ENCODE data around the gene FAF1. TPM values are rescaled to one million over a fixed set of nuclear protein-coding genes. Genes with fewer than 3 reads are reported as not detected.

Gene FAF1
- total and polyA plus RNA-seq, 2 of the 8 experiments (the other 6 are each of a cell fraction or from before 2014, with no cell fraction given), result 10.8 to 65.9 TPM

DNA sequence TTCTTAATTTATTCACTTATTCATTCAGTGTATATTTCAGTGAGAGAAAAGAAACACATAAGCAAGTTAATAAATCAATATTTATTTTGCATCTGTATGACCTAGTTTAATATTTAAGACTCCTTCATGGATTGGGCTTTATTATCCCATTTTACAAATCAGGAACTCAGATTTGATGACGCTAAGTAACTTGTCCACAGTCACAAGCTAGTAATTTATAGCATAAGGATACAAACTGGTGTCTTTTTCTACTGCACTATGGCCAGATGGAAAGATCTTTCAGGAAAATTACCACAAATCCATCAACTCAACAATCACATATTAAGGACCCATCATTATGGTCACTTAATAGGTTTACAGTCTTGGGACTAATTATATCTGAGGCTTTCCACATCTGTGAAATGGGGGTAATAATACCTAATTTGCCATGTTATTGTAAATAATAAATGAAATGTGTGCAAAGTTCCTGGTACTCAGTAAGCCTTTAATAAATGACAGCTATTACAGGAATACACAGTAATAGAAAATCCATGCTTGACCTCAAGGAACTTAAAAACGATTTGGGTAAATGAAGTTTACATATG, 23.2 kb upstream of the FAF1 start:
- Histone ChIP-seq H3K18ac (ENCODE audit: extremely low read depth, low read length) (no peak overlapping the region), H3K27ac (ENCODE audit: low read depth, low read length) (no peak overlapping the region), H3K14ac (ENCODE audit: insufficient read length) (no peak overlapping the region), H4K8ac (ENCODE audit: extremely low read depth, insufficient read depth, low read length) (no peak overlapping the region), H3K56ac (replicated peaks; ENCODE audit: insufficient read length, low read depth, low read length) (no peak overlapping the region), H2BK5ac (ENCODE audit: low read depth, low read length) (no peak overlapping the region), H2BK20ac (ENCODE audit: low read length) (no peak overlapping the region), H3K79me2 (ENCODE audit: control insufficient read depth in 1 of 2, insufficient read depth in 2 of 2, low read length in 2 of 2) (no peaks in the 10 kb centered on the region), H2BK120ac (replicated peaks; ENCODE audit: low read depth, low read length) (no peak overlapping the region), H3K23me2 (ENCODE audit: low read depth, low read length) (no peaks in the 10 kb centered on the region; the same call in 1 of the 2 replicates), H3K79me1 (ENCODE audit: low read depth, low read length) (no peaks in the 10 kb centered on the region), H4K20me1 (replicated peaks in 1 of 2; ENCODE audit: control insufficient read depth in 1 of 2, insufficient read depth in 2 of 2, low read length in 2 of 2) (no peaks in the 10 kb centered on the region), H3K4me2 (ENCODE audit: insufficient read depth in 1 of 2, low read depth in 2 of 2, low read length in 2 of 2) (no peak overlapping the region), H4K91ac (replicated peaks; ENCODE audit: insufficient read length, low read length) (no peak overlapping the region), H3K4me3 (ENCODE audit: extremely low read depth in 1 of 4, insufficient read depth in 2 of 4, low read depth in 3 of 4, low read length in 4 of 4) (no peak overlapping the region), H3K9ac (replicated peaks in 1 of 4; ENCODE audit: extremely low read depth in 1 of 4, low read depth in 3 of 4, low read length in 3 of 4) (no peak overlapping the region), H2BK12ac (ENCODE audit: low read depth, low read length) (no peak overlapping the region), H3K23ac (ENCODE audit: insufficient read length) (no peak overlapping the region), H4K5ac (ENCODE audit: insufficient read length, low read depth, low read length) (no peak overlapping the region), H2BK15ac (ENCODE audit: low read length) (no peak overlapping the region), H3K4me1 (replicated peaks in 1 of 4; ENCODE audit: control insufficient read depth in 3 of 4, insufficient read depth in 4 of 4, low read length in 3 of 4) (no peaks in the 10 kb centered on the region; a peak in 1 of 7 replicates), H3K4ac (replicated peaks; ENCODE audit: insufficient read length, low read depth, low read length) (no peak overlapping the region), H3K36me3 (ENCODE audit: control insufficient read depth in 2 of 4, insufficient read depth in 4 of 4, low read length in 3 of 4) (no peaks in the 10 kb centered on the region), H2AK5ac (ENCODE audit: low read depth, low read length) (no peak overlapping the region), H3K9me3 (ENCODE audit: insufficient read depth in 2 of 2, low read depth in 1 of 2, low read length in 1 of 2) (no peaks in the 10 kb centered on the region), H2AFZ (ENCODE audit: low read length) (no peak overlapping the region), H3K27me3 (replicated peaks in 1 of 4; ENCODE audit: control insufficient read depth in 3 of 4, extremely low read depth in 1 of 4, insufficient read depth in 3 of 4, low read length in 3 of 4) (peaks cover 7 to 38% (median 18%) of the 10 kb centered on the region in 4 experiments)
- FAIRE-seq (no peak), DNase-seq (ENCODE audit: low read depth in 1 of 2, low spot score in 2 of 2) (no peak)
- POLR2A ChIA-PET (ENCODE audit: partially characterized antibody), result no interaction called here
- 62% methylated on average over 2 of the region's 2 CpGs; no CpG with 5 or more reads in 1 of the 2 experiments for WGBS, 2 experiments (ENCODE audit: extremely low coverage in 1 of 2, insufficient coverage in 1 of 2, insufficient read length in 1 of 2, insufficient replicate concordance in 2 of 2, low coverage in 1 of 2, low lambda C conversion rate in 2 of 2, missing lambda C conversion rate in 1 of 2)
- CTCF ChIA-PET (ENCODE audit: partially characterized antibody), result no interaction called here
- TF ChIP-seq SP4 (IDR thresholded peaks at IDR 0.05; ENCODE audit: low read length) (no peak), BRCA1 (IDR thresholded peaks at IDR 0.05; ENCODE audit: low read depth, low read length) (no peak), RAD21 (IDR thresholded peaks at IDR 0.05 in 1 of 2, conservative IDR thresholded peaks at IDR 0.05 in 1 of 2; ENCODE audit: low read depth in 2 of 2, low read length in 2 of 2) (no peak)

Measured in H1 (cell line).